SK-N-MC (cell line): ENCODE results near the gene NTN3.

Source experiments
- EZH2 ChIP-seq: fragments of 200-600 bp; sonication (generic); IDR thresholded peaks from one replicate; pipeline ENCODE4 v1.6.1; 2017; ENCODE audit warnings: antibody characterized with exemption
- FOXP2 ChIP-seq: optimal IDR thresholded peaks from 2 replicates; pipeline ENCODE3; 2011; ENCODE audit warnings: mild to moderate bottlenecking, moderate library complexity; ENCODE audit not compliant: insufficient read depth; ENCODE audit errors: extremely low read length, control extremely low read depth
- POLR2AphosphoS5 ChIP-seq: IDR thresholded peaks from 2 replicates; pipeline ENCODE4 v1.6.1; 2012; ENCODE audit warnings: mild to moderate bottlenecking, low read depth, low read length, borderline replicate concordance

DNA sequence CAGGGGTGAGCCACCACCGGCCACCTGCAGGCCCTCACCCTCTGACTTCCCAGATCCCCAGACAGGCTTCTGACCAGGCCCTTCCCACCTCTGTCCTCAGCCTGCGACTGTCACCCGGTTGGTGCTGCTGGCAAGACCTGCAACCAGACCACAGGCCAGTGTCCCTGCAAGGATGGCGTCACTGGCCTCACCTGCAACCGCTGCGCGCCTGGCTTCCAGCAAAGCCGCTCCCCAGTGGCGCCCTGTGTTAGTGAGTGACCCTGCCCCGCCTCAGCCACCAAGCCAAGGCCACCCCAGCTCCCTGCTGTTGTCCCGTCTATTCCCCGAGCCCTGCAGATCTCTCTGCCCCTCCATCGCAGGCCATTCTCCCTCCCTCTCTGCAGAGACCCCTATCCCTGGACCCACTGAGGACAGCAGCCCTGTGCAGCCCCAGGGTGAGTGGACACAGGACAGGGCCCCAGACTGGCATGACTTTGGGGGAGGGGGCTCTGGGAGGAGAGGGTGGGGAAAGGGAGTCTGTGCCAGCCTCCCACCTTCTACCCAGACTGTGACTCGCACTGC is 1.9 kb downstream of the NTN3 start:
- TF ChIP-seq POLR2AphosphoS5 (no peak), FOXP2 (no peak), EZH2 (no peak)
